DMS53 treated with DMSO at 0.1 percent for 48 hours (cell line): Measurements from ENCODE around the gene TLK1.
A peak's percentile ranks its signal among the peaks of the same experiment; 100 is the strongest.
"Not testable (repeated sequence)": the region's sequence is repeated elsewhere in the genome, so short reads cannot be mapped to it uniquely, and the experiment has no call there.

Experiments
- DNase-seq: peaks from one replicate; lab custom pipeline; 2025; ENCODE audit not compliant: unreplicated experiment; lab: John Stamatoyannopoulos, UW

The TLK1 gene

DNA sequence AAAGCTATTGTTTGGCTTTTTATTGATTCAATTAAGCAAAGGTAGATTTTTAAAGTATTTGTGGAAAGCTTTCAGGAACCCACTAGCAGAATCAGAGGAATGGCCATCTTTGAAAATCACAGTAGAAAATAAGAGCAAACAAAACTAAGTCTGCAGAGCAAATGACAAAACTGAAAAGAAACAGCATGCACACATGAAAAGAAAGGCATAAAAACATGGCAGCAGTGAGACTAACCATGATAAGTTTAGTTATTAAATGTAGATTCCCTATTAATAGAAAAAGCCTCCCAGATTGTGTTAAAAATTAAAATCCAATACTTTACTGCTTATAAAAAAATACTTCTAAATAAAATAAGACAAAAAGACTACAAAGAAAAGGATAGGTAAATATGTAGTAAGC is 9.1 kb upstream of the TLK1 start:
- no peak for DNase-seq

- no peak for DNase-seq
Observed at GRCh38 chr2:171169333-171169732, 8.6 kb upstream of the TLK1 start.

DNA sequence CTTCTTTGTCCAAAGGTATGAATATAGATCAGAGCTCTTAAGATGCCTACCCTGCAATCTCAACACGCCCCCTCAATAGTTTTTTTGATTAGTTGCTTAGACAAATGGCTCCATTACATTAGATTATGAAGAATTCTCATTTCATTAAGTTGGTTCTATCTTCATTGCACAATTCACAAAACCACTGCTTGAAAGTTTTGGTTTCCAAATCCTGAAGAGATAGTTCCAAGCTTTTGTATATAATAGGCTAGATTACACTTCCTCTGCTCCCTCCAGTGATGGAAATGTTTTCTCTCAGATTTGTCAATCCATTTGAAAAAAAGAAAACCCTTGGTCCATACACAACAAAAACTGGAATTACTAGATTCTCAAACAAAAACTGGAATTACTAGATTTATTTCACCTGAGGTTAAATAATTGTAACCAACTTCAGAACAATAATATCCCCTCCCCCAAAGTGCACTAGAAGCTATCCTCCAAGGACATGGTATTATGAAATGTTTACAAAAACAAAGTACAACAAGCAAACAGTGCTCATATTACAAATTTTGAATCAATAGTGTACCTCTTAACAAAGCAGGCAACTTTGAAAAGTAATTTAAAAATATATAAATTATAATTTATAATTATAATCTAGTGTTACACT is 6.8 kb upstream of the TLK1 start:
- peak; percentile 14 for DNase-seq

GRCh38 chr2:171166328-171166983 is 5.8 kb upstream of the TLK1 start:
- DNase-seq: no peak

GRCh38 chr2:171165967-171166327 is 5.3 kb upstream of the TLK1 start:
- DNase-seq: no peak

DNA sequence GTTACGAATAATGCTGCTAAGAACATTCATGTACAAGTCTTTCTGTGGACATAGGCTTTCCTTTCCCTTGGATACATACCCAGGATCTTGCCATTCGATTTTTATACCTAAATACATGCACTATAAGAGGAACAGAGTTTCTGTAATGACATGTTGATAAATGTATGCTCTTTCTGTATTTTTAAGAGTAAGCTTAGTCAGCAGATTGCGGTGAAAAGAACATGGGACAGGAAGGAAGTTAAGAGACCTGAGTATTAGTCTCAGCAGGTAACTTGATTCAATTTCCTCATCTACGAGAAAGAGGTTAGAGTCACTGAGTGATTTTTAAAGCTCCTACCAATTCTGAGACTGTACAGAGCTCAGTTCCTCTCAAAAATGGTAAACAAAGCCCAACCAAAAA is 2.6 kb upstream of the TLK1 start:
- no peak for DNase-seq

DNA sequence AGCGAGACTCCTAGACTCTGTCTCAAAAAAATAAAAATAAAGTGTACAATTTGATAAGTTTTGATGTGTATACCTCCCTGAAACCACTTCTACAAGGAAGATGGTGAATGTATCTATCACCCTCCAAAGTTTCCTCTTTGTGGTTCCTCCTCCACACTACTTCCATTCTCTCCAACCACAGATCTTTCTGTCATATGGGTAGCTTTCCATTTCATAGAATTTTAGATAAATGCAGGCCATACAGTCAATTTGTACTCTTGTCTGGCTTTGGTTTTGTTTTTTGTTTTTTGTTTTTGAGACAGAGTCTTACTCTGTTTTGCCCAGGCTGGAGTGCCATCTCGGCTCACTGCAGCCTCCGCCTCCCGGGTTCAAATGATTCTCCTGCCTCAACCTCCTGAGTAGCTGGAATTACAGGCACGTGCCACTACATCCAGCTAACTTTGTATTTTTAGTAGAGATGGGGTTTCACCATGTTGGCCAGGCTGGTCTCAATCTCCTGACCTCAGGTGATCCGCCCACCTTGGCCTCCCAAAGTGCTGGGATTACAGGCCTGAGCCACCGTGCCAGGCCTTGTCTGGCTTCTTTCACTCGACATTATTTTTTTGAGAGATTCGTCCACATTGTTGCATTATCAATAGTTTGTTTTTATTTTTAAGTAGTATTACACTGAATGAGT is 2.0 kb upstream of the TLK1 start:
- DNase-seq: not testable (repeated sequence)

GRCh38 chr2:171160956-171161740 is 455 bp upstream of the TLK1 start:
- DNase-seq: peak; percentile 81

DNA sequence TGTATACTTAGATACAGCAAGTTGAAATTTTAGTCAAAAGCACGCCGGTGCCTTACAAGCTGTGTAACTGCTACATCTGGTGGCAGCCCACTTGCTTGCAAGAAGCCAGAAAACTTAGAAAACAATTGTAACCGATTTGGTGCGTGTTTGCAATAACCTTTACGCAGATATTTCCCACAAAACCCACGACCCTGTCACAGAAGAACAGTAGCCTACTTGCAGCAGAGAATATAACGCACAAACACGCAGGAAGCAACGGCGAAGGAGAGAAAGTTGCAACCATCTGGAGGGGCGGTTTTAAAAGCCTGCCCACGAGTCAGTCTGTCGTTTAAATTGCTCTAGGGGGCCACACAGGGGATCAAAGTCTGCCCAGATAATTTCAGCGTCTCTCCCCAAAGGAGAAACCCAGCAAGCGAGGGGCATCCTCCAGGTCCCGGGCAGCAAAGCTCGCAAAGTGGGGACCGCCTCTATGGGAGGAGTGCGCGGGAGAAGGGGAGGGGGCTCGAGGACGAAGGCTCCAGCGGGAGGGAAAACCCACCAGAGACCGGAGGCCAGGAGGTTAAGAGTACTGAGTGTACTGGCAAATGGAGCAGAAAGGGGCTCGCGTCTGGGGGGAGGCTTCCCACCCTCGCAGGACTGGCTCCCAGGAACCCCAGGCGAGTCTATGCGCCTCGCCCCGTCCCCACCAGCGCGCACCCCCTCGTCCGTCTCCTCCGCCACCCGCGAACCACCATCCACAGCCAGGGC is 1.1 kb downstream of the TLK1 start:
- DNase-seq: peak; percentile 42

DNA sequence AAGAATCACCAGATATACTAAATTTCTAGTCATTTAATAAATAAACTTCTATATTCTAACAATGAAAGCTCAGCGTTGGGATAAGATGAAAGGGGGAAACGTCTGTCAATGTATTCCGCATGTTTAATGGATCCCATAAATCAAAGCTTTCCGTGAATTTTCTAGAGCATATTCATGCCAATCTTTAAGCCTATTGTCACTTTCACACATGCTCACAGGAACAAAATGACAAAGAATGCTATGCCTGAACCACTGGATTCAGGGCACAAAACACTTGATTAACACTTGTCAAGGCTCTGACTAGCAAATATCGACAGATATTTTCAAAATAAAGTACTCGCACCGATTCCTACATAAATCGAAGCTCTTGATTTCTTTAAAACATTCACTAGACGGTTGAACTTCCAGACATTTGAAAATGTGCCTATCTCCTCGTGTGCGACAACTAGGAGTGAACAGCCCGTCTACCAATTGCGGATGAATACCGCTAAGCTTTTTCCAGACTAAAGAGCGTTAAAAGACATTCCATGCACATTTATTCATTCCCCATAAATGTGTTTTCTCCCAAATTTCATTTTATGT is 1.8 kb downstream of the TLK1 start:
- no peak for DNase-seq

DNA sequence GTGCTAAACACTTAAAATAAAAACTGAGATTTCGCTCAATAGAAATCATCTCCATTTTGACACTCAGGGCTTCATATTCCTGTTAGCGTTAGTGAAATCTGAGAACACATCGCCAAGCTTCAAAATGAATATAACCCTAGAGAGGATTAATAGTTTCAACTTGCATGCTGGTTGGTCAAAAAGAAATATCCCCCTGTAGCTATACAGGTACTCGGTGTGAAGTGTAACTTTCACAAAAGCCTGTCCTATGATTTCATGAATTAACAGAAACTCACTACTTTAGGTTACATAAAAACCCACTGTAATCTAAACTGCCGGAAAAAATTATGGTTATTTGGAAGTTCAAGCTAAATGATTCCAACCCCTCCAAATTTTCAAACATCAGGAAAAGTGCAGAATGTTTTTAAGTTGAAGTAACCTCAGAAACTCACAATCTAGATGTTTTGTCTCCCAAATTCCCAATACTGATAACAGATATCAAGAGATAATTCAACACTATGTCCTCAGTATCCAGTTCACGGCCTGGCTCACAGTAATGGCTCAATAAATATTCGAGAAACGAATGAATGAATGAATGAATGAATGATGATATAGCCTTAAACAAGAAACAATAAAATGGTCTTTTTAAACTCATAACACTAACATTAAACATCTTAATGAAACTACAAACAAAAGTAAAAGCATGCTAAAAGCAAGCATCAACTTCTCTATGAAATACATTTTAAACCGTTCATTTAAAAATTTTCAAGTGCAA is 2.5 kb downstream of the TLK1 start:
- no peak for DNase-seq

- no peak for DNase-seq
Observed at GRCh38 chr2:171157109-171157500, 3.6 kb downstream of the TLK1 start.

DNA sequence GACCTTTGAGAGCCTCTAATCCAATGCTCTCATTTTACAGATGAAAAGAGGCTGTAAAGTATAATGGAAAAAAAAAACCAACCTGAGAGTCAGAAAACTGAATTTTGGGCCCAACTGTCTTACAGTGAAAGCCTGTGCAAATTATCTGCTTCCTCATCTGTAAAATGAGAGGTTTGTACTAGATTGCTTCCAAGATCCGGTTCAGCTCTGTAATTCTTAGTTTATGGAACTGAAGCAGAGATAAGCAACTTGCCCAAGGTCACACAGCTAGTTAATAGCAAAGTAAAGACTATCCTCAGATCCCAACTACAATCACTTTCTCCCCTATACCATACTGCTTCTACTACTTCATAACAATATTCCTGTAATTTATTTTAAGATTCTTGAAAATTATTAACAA is 6.3 kb downstream of the TLK1 start:
- no peak for DNase-seq

GRCh38 chr2:171150694-171151285 is 9.9 kb downstream of the TLK1 start:
- no peak for DNase-seq

- DNase-seq: no peak
Observed at GRCh38 chr2:171149986-171150693, 10.6 kb downstream of the TLK1 start.

DNA sequence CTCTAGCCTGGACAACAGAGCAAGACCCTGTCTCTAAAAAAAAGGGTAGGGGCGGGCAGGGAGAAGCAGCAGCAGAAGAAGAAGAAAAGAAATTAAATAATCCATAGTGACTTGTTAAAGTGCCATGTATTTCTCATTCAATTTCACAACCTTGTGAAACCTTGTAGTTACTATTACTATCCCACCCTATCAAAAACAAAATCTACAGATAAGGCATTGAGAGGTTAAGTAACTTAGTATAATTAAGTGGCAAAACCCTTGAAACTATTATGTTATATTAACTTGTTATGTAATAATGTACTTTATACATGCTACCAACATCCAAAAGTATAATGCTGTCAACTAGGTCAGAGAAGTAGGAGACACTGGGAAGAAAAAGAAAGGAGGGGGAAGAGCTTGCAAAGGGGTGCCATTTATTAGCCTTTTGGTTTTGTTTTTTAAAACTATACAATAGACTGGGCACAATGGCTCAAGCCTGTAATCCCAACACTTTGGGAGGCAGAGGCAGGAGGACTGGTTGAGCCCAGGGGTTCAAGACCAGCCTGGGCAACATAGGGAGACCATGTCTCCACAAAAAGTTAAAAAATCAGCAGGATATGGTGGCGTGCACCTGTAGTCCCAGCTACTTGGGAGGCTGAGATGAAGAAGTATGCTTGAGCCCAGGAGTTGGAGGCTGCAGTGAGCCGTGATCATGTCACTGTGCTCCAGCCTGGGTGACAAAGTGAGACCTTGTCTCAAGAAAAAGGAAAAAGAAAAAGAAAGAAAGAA is 11.3 kb downstream of the TLK1 start:
- no peak for DNase-seq

- DNase-seq: no peak
Observed at GRCh38 chr2:171147081-171147480, 13.6 kb downstream of the TLK1 start.

DNA sequence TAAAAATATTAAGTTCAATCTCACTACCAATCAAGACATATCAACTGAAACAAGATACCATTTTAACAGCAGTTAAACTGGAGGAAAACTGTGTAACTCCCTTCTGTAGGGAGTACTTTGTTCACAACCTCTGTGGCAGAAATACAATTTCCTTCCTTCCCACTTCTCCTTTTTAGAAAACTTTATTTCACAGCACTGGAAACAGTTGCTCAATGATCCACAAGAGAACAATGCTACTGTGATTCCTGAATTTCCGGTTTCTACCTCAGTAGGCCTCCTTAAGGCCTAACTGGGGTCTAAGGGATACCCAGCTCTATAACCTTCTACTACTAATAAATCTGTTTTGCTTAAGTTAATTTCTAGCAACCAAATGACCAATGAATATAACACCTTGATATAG is 14.1 kb downstream of the TLK1 start:
- no peak for DNase-seq
